CD4-positive, alpha-beta T cell treated with Interleukin-17A for 4 hours (primary cell): Measurements from ENCODE around the gene ANO2.

Experiments used
- DNase-seq: peaks from one replicate; pipeline ENCODE4 v3.0.0-alpha.2; 2020; ENCODE audit warnings: mixed read lengths

Gene ANO2

DNA sequence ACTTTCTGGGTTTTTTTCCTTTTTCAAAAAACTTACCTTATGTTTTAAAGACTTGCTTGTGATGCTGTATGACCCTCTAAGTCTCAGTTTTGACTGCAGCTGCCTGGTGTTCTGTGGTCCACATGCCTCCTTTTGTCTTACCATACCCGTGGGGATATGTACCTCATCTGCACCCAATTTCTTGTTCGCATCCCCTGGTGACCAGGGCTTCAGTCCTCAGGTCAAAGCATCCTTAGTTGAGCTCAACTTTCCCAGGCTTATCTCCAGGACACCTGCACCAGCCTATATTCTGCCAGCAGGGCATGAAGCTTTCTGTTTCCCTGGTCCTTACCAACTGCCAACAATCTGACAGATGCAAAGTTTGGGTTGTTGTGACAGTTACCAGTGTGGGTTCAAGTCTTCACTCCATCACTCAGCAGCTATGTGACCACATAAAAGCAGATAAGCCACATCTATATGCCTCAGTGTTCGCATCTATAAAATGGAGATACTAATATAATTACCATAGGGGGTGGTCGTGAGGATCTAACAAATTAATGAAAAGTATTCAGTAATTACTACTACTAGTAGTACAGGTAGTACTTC lies 419.2 kb downstream of the ANO2 start:
- no peak for DNase-seq

DNA sequence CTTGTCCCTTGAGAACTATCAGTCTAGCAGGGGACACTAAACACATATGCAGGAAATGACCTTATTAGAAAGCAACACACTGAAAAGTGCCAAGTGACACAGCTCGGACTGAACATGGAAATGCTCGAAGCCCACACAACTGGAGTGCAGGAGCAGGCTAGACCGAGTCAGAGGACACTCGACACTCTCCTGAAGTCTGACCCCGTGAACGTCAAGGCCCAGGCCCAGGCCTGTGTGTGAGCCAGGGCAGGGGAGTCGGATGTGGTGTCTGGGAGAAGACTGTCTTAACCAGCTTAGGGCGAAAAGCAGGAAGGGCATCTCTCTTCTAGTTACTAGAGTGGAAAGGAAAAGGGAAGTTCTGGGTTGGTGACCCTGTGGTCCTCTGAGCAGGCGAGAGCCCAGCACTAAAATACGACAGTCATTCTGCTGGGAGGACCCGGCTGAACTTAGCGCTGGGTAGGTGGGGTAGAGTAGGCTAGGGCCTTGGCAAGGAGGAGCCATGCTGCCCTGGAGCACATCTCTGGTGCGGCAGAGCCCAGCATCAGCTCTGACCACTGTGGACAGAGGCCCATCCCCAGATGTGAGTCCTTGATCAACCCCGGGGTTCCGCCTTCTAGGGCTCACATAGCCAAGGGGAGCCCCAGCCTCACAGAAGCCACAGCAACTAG lies 420.2 kb downstream of the ANO2 start:
- no peak for DNase-seq

- DNase-seq: no peak
Observed at GRCh38 chr12:5524116-5524768, 420.8 kb downstream of the ANO2 start.

DNA sequence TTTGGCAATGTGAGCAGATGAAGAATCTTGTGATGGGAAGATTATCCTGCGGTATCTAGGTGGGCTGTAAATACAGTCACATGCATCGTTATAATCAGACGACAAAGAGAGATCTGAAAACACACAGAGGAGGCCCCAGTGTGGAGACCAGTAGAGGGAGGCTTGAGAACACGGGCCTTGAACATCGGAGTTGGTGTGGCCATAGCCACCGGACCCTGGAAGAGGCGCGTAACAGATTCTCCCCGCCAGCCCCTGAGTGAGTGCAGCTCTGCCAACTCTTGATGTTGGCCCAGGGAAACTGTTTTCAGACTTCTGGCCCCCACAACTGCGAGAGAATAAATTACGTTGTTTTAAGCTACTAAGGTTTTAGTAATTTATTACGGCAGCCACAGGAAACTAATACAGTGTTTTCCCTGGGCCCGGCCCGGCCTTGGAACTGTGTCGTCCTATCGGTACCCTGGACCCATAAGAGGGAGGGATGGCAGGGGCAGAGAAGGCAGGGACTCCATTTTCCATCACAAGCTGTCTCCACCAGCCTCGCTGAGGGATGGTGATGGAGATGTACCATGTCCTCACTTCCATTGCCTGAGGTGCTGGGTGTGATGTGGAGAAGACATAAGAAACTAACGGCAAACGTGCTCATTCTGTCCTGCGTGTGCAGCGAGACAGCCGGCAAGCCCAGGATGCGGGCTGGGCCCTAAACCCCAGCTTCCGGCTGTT lies 421.5 kb downstream of the ANO2 start:
- DNase-seq: no peak

GRCh38 chr12:5522432-5523335 lies 422.4 kb downstream of the ANO2 start:
- DNase-seq: no peak

DNA sequence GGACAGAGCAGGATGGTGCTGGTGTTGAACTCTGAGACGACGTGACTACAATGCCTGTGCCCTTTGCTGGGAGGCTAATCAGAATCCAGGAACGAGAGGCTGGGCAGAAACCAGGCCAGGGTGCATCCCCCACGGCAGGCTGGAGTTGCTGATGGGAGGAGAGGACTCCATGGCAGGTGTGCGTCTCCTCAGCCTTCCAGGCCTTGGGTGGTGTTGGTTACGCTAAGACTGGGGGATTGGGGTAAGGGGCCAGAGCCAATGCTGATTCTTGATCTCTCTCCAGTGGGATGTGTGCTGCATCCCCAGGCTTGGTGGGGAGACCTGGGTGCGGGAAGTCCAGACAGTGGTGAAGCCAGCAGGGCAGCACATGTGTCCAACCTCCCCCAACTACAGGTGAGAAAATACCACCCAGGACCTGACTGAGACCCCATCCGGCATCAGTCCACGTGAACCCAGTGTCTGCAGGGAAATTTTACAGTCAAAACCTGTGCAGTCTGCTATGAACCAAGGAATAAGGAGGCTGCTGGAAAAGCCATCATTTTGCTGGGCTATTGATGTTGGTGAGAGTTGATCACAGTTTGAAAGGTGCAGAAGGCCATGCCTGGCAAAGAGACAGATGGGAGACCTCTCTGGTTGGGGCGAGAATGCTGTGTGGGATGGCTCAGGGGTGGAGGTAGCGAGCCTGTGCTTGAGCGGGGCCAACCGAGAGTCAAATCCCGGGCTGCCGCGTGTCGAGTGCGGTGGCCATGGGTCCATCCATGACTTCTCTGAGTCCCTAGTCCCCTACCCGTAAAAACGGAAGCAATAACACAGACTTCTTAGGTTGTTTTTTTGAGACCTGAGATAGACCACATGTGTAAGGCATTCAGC lies 423.4 kb downstream of the ANO2 start:
- no peak for DNase-seq

DNA sequence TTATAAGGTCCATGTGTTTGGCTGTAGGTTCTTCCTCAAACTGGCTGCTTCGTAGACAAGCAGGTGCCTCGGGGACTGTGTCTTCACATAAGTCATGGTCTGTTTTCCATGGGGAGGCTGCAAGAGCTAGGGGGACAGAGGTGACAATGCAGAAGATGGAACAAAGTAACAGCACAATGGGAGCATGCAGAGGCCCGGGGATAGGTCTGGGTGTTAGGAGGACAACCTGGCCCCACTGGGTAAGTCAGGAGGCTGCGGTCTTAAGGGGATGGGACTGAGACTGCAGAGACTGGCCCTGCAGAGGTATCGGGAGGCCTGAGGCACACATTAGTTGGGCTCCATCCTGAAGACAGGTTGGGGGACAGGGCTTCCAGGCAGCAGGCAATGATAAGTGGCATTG lies 424.2 kb downstream of the ANO2 start:
- no peak for DNase-seq

- no peak for DNase-seq
Observed at GRCh38 chr12:5520037-5520436, 425.0 kb downstream of the ANO2 start.

DNA sequence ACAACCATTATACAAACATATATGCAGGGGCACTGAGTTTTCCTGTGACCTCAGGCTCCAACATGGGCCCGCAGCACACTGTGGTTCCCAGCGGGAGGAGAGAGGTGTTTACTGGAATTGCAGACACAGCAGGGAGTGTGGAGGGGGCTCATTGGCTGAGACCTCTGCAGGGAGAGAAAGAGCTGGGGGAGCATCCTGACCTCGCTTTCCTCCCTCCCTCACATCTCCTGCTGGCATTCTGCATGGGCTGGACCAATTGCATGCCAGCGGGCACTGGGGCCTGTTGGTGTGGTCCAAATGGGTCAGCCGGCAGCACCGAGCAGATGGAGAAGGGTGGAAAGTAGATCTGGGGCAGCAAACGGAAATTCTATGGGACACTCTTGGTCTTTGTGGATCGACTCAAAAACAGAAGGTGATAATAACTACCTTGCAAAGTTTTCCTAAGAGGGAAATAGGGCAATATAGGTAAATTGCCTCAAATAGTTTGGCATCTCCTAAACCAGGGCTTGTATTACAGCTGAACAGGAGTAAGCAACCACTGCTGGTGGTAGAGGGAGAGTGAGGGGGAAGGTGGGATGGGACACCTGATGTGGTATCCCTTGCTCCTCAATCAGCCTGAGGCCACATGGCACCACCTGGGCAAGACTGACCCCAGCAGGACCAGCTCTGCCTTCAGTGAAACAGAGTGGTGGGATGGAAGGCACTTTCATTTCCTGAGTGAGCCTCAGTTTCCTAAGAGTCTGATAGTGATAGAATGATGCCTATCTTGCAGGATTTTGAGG lies 426.3 kb downstream of the ANO2 start:
- no peak for DNase-seq

DNA sequence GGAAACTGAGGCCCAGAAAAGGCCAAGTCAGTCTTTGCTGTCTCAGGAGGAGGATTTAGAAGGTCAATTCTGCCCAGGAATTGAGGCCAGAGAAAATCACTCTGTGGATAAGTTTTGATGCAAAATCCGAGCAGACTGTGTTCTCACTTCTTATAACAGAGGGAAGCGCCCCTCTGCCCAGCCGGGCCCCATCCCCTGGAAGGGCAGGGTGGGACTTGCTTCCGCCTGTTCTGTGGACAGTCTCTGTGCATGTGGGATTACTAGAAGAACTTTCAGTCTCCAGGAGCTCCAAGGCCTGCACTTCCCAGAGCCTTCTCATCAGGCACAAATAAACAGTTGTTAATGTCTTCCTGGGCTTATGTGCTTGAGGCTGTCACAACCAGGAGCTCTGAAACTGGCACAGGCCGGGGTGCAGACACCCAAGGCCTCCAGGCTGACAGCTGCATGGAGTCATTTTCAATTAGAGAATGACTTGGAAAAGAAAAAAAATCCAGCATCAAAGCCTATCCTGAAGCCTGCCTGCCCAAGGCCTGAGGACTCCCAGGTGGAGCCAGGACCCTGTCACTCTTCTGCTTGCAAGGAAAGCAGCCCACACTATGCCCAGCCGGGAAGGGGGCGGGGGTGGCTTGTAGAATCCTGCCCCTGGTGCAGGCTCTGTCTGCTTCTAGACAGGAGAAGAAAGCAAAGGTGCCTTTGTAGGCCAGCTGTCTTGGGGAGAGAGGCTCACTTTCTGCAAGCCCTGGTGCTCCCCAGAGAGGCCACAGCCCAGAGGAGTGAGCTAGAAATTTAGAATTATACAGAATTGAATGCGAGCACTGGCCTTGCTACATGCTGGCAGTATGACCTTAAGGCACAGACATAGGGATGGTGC lies 428.5 kb downstream of the ANO2 start:
- DNase-seq: no peak

DNA sequence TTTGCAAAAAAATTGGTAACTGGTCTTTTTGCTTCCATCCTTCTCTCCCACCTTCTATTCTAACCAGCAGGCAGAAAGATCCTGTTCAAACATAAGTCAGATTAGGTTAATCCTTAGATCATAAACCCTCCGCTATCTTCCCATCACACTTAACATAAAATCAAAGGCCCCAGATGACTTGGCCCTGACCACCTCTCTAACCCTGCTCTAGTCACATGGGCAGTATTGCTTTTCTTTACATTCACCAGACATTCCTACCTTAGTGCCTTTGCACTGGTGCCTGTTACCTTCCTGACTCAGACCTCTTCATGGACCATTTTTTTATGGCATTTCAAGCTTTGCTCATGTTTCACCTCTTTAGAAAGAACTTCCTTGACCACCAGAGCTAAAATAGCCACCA lies 429.6 kb downstream of the ANO2 start:
- DNase-seq: no peak

GRCh38 chr12:5514545-5514944 lies 430.5 kb downstream of the ANO2 start:
- DNase-seq: no peak

- DNase-seq: no peak
Observed at GRCh38 chr12:5514016-5514415, 431.0 kb downstream of the ANO2 start.

GRCh38 chr12:5513406-5513805 lies 431.7 kb downstream of the ANO2 start:
- no peak for DNase-seq
